Muscle of leg (tissue), 11 donors: ENCODE results near the gene SCAND1. TPM values are rescaled to one million over a fixed set of nuclear protein-coding genes. Genes with fewer than 3 reads are reported as not detected.

Experiments
- DNase-seq: peaks from one replicate; pipeline ENCODE4 v3.0.0; 2013
- H3K27ac ChIP-seq: one replicate; pipeline ENCODE4 v1.5.1; 2013; ENCODE audit warnings: mild to moderate bottlenecking, low read length, control low read depth
- H3K27me3 ChIP-seq: one replicate; pipeline ENCODE4 v1.6.1; 2013; ENCODE audit warnings: low read length; ENCODE audit not compliant: control insufficient read depth, insufficient read depth
- H3K36me3 ChIP-seq: one replicate; pipeline ENCODE4 v1.6.1; 2013; ENCODE audit warnings: low read length; ENCODE audit not compliant: control insufficient read depth, insufficient read depth
- H3K4me1 ChIP-seq: one replicate; pipeline ENCODE4 v1.6.1; 2013; ENCODE audit warnings: low read length; ENCODE audit not compliant: control insufficient read depth, insufficient read depth
- H3K4me3 ChIP-seq: one replicate; pipeline ENCODE4 v1.5.1; 2013; ENCODE audit warnings: low read length, control low read depth
- H3K9me3 ChIP-seq: replicated peaks from 2 replicates; pipeline ENCODE4 v1.6.1; 2013; ENCODE audit warnings: low read depth, low read length; ENCODE audit not compliant: control insufficient read depth
- WGBS: methylation state at CpG from one replicate; pipeline ENCODE4 v1.1.5; 2013; ENCODE audit warnings: missing lambda C conversion rate; ENCODE audit not compliant: insufficient coverage; 5-methylcytosine and 5-hydroxymethylcytosine counted together
- polyA plus RNA-seq, 8 donors: library from polyadenylated mRNA; unstranded; fragments of 120-200 nt; gene quantifications; one replicate each; pipeline versions ENCODE4 v1.2.1 to v1.2.3, GENCODE V29; 2013; ENCODE audit warnings: inconsistent platforms in 1 of 8, low replicate concordance in 1 of 8; ENCODE audit not compliant: insufficient read length in 8 of 8, insufficient read depth in 1 of 8
- total RNA-seq: library from RNA; stranded (reverse); fragments of 120-200 nt; gene quantifications from one replicate; pipeline ENCODE4 v1.2.4, GENCODE V29; 2013

Gene SCAND1
- total and polyA plus RNA-seq, 9 donors: 26.4 to 41.9 (median 36.5) TPM

GRCh38 chr20:35947907-35948306 is 6.4 kb downstream of the SCAND1 start:
- Histone ChIP-seq H3K4me3 (no peak overlapping the region), H3K27ac (no peak overlapping the region), H3K4me1 (peaks cover 5% of the 10 kb centered on the region), H3K27me3 (no peaks in the 10 kb centered on the region), H3K9me3 (no peaks in the 10 kb centered on the region), H3K36me3 (peaks cover 32% of the 10 kb centered on the region)
- 40% methylated on average over 1 of the region's 2 CpGs for WGBS
- peak; percentile 34 for DNase-seq

- H3K27me3 ChIP-seq: no peaks in the 10 kb centered on the region
- 82% methylated on average over 6 of the region's 9 CpGs for WGBS
- no peaks in the 10 kb centered on the region for H3K9me3 ChIP-seq
- H3K27ac ChIP-seq: no peak overlapping the region
- peaks cover under 1% of the 10 kb centered on the region for H3K4me1 ChIP-seq
- no peak overlapping the region for H3K4me3 ChIP-seq
- peaks cover 32% of the 10 kb centered on the region for H3K36me3 ChIP-seq
- DNase-seq: peak; percentile 8
These were observed 6.8 kb downstream of the SCAND1 start for GRCh38 chr20:35947489-35947888.

GRCh38 chr20:35942243-35942642 is 12.1 kb downstream of the SCAND1 start:
- no peaks in the 10 kb centered on the region for H3K9me3 ChIP-seq
- H3K27ac ChIP-seq: no peak overlapping the region
- no peak overlapping the region for H3K4me3 ChIP-seq
- peaks cover 53% of the 10 kb centered on the region for H3K36me3 ChIP-seq
- H3K4me1 ChIP-seq: no peaks in the 10 kb centered on the region
- no peak for DNase-seq
- no CpG with 5 or more reads among the region's 2 CpGs for WGBS
- no peaks in the 10 kb centered on the region for H3K27me3 ChIP-seq

- 75% methylated on average over 1 of the region's 2 CpGs for WGBS
- Histone ChIP-seq H3K4me3 (no peak overlapping the region), H3K27me3 (no peaks in the 10 kb centered on the region), H3K27ac (no peak overlapping the region), H3K4me1 (no peaks in the 10 kb centered on the region), H3K9me3 (no peaks in the 10 kb centered on the region), H3K36me3 (peaks cover 49% of the 10 kb centered on the region)
- no peak for DNase-seq
These were observed 12.7 kb downstream of the SCAND1 start for GRCh38 chr20:35941620-35942019.

- DNase-seq: no peak
- no CpG with 5 or more reads among the region's 3 CpGs for WGBS
- H3K36me3 ChIP-seq: peaks cover 52% of the 10 kb centered on the region
These were observed 15.0 kb downstream of the SCAND1 start for GRCh38 chr20:35939264-35939663.

GRCh38 chr20:35934050-35934449 is 20.3 kb downstream of the SCAND1 start:
- DNase-seq: no peak
- 97% methylated on average over 2 of the region's 4 CpGs for WGBS
- no peak overlapping the region for H3K27ac ChIP-seq
- H3K36me3 ChIP-seq: peaks cover 43% of the 10 kb centered on the region
- H3K4me3 ChIP-seq: no peak overlapping the region
- H3K4me1 ChIP-seq: no peaks in the 10 kb centered on the region
- no peaks in the 10 kb centered on the region for H3K27me3 ChIP-seq
- no peaks in the 10 kb centered on the region for H3K9me3 ChIP-seq

More at GRCh38 chr20:35939264-35939663, 15.0 kb downstream of the SCAND1 start:
- Histone ChIP-seq H3K4me3 (no peak overlapping the region), H3K9me3 (no peaks in the 10 kb centered on the region), H3K27ac (no peak overlapping the region), H3K27me3 (no peaks in the 10 kb centered on the region), H3K4me1 (no peaks in the 10 kb centered on the region)

- Histone ChIP-seq H3K27me3 (no peaks in the 10 kb centered on the region), H3K9me3 (no peaks in the 10 kb centered on the region), H3K4me1 (no peaks in the 10 kb centered on the region), H3K27ac (no peak overlapping the region), H3K36me3 (peaks cover 42% of the 10 kb centered on the region), H3K4me3 (no peak overlapping the region)
- no peak for DNase-seq
- 90% methylated on average over 2 of the region's 2 CpGs for WGBS
These were observed 25.0 kb downstream of the SCAND1 start for GRCh38 chr20:35929301-35929700.

- H3K4me1 ChIP-seq: no peaks in the 10 kb centered on the region
- H3K4me3 ChIP-seq: no peak overlapping the region
- no peaks in the 10 kb centered on the region for H3K9me3 ChIP-seq
- peaks cover 51% of the 10 kb centered on the region for H3K36me3 ChIP-seq
- no CpG with 5 or more reads among the region's 3 CpGs for WGBS
- H3K27me3 ChIP-seq: no peaks in the 10 kb centered on the region
- H3K27ac ChIP-seq: no peak overlapping the region
- no peak for DNase-seq
These were observed 33.8 kb downstream of the SCAND1 start for GRCh38 chr20:35920523-35920922.

GRCh38 chr20:35918021-35918420 is 36.3 kb downstream of the SCAND1 start:
- Histone ChIP-seq H3K36me3 (peaks cover 59% of the 10 kb centered on the region), H3K4me1 (no peaks in the 10 kb centered on the region), H3K4me3 (no peak overlapping the region), H3K27ac (no peak overlapping the region), H3K27me3 (no peaks in the 10 kb centered on the region), H3K9me3 (no peaks in the 10 kb centered on the region)
- 100% methylated on average over 1 of the region's 1 CpG for WGBS
- no peak for DNase-seq

GRCh38 chr20:35917077-35917476 is 37.2 kb downstream of the SCAND1 start:
- H3K9me3 ChIP-seq: no peaks in the 10 kb centered on the region
- DNase-seq: no peak
- peaks cover 60% of the 10 kb centered on the region for H3K36me3 ChIP-seq
- no peak overlapping the region for H3K4me3 ChIP-seq
- no peaks in the 10 kb centered on the region for H3K27me3 ChIP-seq
- 50% methylated on average over 1 of the region's 3 CpGs for WGBS
- no peak overlapping the region for H3K27ac ChIP-seq
- H3K4me1 ChIP-seq: no peaks in the 10 kb centered on the region

- Histone ChIP-seq H3K27me3 (no peaks in the 10 kb centered on the region), H3K4me3 (no peak overlapping the region), H3K27ac (no peak overlapping the region), H3K4me1 (no peaks in the 10 kb centered on the region), H3K36me3 (peaks cover 43% of the 10 kb centered on the region), H3K9me3 (no peaks in the 10 kb centered on the region)
- WGBS: 76% methylated on average over 3 of the region's 4 CpGs
- no peak for DNase-seq
These were observed 41.4 kb downstream of the SCAND1 start for GRCh38 chr20:35912881-35913280.
